NCI-H524 treated with DMSO at 0.1 percent for 48 hours (cell line): ENCODE data around the gene MCRIP1.

Source experiments
- DNase-seq: peaks from one replicate; lab custom pipeline; 2025; lab: John Stamatoyannopoulos, UW

The MCRIP1 gene

DNA sequence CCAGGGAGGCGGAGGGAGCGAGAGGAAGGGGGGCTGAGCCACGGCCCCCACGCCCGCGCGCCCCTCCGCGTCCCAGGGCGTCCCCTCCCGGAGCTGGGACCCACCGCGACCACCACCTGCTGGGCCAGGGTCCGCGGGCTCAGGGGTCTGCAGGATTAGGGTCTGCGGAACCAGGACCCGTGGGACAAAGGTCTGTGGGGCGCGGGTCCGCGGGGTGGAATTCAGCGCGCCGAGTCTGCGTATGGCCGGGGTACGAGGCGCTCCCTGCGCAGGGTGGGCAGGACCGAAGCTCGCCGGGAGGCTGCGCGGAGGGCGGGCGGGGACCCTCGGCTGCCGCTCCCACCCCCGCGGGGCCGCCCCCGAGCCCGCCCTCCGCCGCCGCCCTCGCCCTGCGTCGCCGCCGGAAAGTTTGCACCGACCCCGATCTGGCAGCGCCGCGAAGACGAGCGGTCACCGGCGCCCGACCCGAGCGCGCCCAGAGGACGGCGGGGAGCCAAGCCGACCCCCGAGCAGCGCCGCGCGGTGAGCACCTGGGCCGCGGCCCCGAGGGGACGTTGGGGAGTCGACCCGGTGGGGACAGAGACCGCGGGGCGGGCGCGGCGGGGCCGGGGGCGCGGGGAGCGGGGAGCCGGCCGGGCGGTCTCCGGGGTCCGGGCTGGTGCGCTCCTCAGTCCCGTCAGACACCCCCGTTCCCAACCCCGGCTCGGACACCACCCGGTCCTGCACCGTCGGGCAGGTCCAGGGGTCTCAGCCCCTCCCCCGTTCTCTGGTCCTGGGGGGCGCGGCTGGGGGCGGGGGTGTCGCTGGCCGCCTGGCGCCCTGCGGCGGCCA lies 29.1 kb downstream of the MCRIP1 start, which contains the start of gene GCGR:
Gene GCGR (plus strand): TSS at position 423 of the 831 bp plus-strand sequence. CDS start 4,869 bp downstream, outside the sequence.
- no peak for DNase-seq

DNA sequence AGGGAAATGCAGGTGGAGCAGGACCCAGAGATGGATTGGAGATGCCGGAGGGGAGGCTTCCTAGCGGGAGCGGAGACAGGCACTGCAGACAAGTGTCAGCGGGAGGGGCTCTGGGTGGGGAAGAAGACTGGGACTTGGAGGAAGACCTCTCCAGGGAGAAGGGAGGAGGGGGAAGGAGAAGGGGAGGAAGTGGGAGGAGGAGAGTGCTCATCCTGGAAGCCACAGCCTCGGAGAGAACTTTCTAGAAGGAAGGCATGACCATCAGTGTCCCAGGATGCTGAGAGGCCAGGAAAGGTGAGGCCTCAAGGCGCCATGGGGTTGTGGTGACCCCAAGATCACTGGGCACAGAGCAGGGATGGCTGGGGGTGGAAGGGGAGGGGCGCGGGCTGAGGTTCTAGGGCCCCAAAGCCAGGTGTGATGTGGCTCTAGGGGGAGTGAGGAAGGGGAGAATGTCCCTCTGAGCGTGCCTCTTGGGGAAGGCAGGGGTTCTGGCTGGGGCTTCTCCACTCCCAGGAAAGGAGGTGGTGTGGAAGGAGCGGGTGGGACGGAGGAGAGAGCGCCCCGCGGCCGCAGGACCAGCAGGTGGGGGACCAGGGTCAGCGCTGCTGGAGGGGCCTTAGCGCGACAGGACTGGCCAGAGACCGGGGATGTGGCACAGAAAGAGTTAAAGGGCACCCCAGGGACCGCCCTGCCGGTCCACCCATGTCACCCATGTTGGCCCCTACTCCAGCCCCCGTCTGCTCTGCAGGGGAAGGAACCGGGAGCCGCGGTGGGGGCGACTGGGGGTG lies 30.0 kb downstream of the MCRIP1 start:
- no peak for DNase-seq

DNA sequence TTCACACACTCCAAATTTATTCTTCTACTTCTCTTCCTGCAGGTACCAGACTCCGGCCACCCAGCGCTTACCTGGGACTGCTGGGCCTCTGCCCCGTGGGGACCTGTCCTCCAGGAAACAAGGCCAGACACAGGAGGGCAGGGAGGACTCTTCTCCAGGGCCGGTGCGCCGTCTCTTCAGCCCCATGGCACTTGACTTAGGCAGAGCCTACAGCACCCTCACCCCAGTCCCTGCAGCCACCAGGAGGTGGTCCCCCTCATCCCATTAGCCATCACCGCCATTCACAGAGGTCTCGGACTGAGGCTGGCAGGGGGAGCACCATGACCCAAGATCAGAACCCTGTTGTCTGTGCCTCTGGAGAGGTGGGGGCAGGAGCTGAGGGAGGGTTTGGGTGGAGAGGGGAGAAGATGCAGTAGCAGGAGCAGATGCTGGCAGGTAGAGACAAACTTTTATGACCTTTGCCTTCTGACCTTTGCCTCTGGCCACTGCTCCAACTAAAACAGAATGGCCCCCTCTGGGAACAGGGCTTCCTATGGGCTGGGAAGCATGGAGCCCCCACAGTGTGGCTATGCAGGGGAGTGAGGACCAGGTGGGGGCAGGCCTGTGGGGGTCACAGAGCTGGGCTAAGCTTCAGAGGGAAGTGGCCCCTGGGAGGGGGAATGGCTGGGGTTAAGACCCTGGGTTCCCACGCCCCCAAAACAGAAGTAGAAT lies 30.9 kb downstream of the MCRIP1 start:
- no peak for DNase-seq

DNA sequence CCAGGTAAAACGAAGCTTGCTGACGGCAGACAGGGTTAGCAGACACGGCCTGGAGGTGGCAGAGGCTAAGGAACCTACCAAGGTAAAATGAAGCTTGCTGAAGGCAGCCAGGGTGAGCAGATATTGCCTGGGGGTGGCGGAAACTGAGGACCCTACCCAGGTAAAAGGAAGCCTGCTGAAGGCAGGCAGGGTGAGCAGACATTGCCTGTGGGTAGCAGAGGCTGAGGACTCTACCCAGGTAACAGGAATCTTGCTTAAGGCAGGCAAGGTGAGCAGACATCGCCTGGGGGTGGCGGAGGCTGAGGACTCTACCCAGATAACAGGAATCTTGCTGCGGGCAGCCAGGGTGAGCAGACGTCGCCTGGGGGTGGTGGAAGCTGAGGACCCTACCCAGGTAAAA lies 31.8 kb downstream of the MCRIP1 start:
- DNase-seq: no peak

DNA sequence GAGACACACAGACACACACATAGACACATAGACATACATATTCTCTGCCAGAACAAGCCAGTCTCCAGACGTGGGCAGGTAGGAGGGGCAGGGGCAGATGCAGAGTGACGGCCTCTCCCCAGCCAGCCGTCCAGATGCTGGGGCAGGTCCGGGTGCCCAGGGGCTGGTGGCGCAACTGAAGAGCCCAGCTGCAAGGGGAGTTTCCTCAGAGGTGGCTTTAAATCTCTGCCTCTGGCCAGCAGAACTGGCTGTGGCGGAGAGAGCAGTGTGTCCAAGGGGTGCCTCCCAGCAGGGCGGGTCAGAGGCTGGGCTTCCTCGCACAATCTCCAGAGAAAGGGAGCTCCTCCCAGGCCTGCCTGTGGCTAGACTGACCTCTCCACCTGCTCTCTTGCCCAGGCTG lies 38.6 kb downstream of the MCRIP1 start:
- no peak for DNase-seq

DNA sequence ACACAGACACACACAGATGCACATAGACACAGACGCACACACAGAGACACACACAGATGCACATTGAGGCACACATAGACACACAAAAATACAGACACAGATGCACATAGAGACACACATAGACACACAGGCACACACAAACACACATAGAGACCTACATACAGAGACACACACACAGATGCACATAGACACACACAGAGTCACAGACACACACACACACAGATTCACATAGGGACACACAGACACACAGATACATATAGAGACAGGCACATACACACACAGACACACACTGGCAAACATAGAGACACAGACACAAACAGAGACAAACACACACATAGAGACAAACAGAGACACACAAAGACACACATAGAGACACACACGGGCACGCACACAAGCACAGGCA lies 39.0 kb downstream of the MCRIP1 start:
- DNase-seq: no peak

DNA sequence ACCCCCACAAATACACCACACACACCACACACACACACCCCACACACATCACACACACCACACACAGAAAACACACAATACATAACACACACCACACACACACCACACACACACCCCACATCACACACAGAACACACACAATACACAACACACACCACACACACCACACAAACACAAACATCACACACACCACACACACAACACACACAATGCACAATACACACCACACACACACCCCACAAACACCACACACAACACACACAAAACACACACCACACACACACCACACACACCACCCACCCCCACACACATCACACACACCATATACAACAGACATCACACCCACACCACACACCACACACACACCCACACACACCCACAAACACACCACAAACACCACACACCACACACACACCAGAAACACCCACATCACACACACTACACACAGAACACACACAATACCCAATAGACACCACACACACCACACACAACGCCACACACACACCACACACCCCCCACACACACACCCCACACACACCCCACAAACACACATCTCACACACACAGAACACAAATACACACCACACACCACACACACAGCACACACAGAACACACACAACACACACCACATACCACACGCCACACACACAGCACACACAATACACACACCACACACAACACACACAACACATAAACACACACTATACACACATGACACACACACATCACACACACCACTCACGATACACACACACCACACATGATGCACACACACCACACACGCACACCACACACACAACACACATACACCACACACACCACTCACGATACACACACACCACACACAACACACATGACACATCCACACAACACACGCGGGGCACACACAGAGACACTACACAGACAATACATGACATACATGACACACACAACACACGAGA lies 40.1 kb downstream of the MCRIP1 start:
- no peak for DNase-seq
